Endodermal cell (in vitro differentiated cells): ENCODE measurements around the gene CYTH3. TPM values are rescaled to one million over a fixed set of nuclear protein-coding genes. Genes with fewer than 3 reads are reported as not detected.

ENCODE experiments used
- DNase-seq: peaks from one replicate; pipeline ENCODE4 v3.0.0-alpha.2; 2017
- H3K27ac ChIP-seq: 2 replicates; pipeline ENCODE4 v1.5.1; 2013; ENCODE audit warnings: mild to moderate bottlenecking, low read depth, low read length, moderate library complexity
- H3K27me3 ChIP-seq: 2 replicates; pipeline ENCODE4 v1.6.1; 2013; ENCODE audit warnings: mild to moderate bottlenecking, low read length, moderate library complexity; ENCODE audit not compliant: insufficient read depth, control insufficient read depth, poor library complexity, severe bottlenecking
- H3K36me3 ChIP-seq: 2 replicates; pipeline ENCODE4 v1.7.0; 2013; ENCODE audit warnings: mild to moderate bottlenecking, low read length, moderate library complexity; ENCODE audit not compliant: control insufficient read depth, insufficient read depth
- H3K4me1 ChIP-seq: one replicate; pipeline ENCODE4 v1.7.0; 2013; ENCODE audit warnings: low read length; ENCODE audit not compliant: control insufficient read depth, insufficient read depth
- H3K4me3 ChIP-seq: 2 replicates; pipeline ENCODE4 v1.5.1; 2013; ENCODE audit warnings: mild to moderate bottlenecking, low read length, moderate library complexity
- H3K9ac ChIP-seq: 2 replicates; pipeline ENCODE4 v1.6.1; 2013; ENCODE audit warnings: mild to moderate bottlenecking, low read length, moderate library complexity; ENCODE audit not compliant: poor library complexity, severe bottlenecking; ENCODE audit errors: extremely low read depth
- H3K9me3 ChIP-seq: 2 replicates; pipeline ENCODE4 v1.6.1; 2013; ENCODE audit warnings: mild to moderate bottlenecking, low read length, moderate library complexity; ENCODE audit not compliant: control insufficient read depth
- H3K27ac Mint-ChIP-seq: 2 replicates; pipeline ENCODE4 v1.8.0; 2020; ENCODE audit warnings: mixed read lengths
- H3K27me3 Mint-ChIP-seq: 2 replicates; pipeline ENCODE4 v1.8.0; 2021; ENCODE audit warnings: mild to moderate bottlenecking, mixed read lengths; ENCODE audit not compliant: insufficient read depth
- H3K36me3 Mint-ChIP-seq: 2 replicates; pipeline ENCODE4 v1.8.0; 2020; ENCODE audit warnings: low read depth, mixed read lengths
- H3K4me1 Mint-ChIP-seq: 2 replicates; pipeline ENCODE4 v1.8.0; 2020; ENCODE audit warnings: mixed read lengths
- H3K4me3 Mint-ChIP-seq: 2 replicates; pipeline ENCODE4 v1.8.0; 2020; ENCODE audit warnings: mild to moderate bottlenecking, moderate library complexity, mixed read lengths
- H3K9me3 Mint-ChIP-seq: 2 replicates; pipeline ENCODE4 v1.8.0; 2020; ENCODE audit warnings: mild to moderate bottlenecking, mixed read lengths
- WGBS, 2 experiments: methylation state at CpG; one replicate each; pipeline versions ENCODE4 v1.1.5 to v1.1.7; 2013; ENCODE audit warnings: missing lambda C conversion rate in 2 of 2, mixed read lengths in 1 of 2; ENCODE audit not compliant: insufficient coverage in 1 of 2, insufficient read length in 1 of 2; 5-methylcytosine and 5-hydroxymethylcytosine counted together
- total RNA-seq, 2 donors: library from RNA; stranded (reverse); fragmentation: NEBNext Ultra II Directional in 1 of 2; extraction: Animal tissue kit (Norgen Biotek cat#: 25700) in 1 of 2; gene quantifications; 2 replicates in 1 of 2; 3 replicates in 1 of 2; pipeline ENCODE4 v1.2.1, GENCODE V29; 2021
- TF ChIP-seq, protein P1 (sequence below): fragments of 200-600 bp; sonication (generic); conservative IDR thresholded peaks from 2 replicates; pipeline ENCODE4 v1.5.0; 2021; ENCODE audit warnings: antibody characterized with exemption, mild to moderate bottlenecking

Gene CYTH3
- total RNA-seq, 2 donors from 2014 or later: 10.6 to 10.8 TPM

GRCh38 chr7:6252341-6252746 is 20.1 kb downstream of the CYTH3 start:
- Mint-ChIP-seq H3K9me3 (no peaks in the 10 kb centered on the region), H3K36me3 (no peaks in the 10 kb centered on the region), H3K4me3 (no peak overlapping the region), H3K4me1 (peaks cover 11% of the 10 kb centered on the region), H3K27me3 (peaks cover 72% of the 10 kb centered on the region), H3K27ac (no peak overlapping the region)
- Histone ChIP-seq H3K36me3 (no peaks in the 10 kb centered on the region), H3K4me3 (no peak overlapping the region), H3K27me3 (peaks cover 97% of the 10 kb centered on the region), H3K27ac (no peak overlapping the region), H3K9ac (no peak overlapping the region), H3K4me1 (no peaks in the 10 kb centered on the region), H3K9me3 (no peaks in the 10 kb centered on the region)
- TF ChIP-seq, protein P1, sequence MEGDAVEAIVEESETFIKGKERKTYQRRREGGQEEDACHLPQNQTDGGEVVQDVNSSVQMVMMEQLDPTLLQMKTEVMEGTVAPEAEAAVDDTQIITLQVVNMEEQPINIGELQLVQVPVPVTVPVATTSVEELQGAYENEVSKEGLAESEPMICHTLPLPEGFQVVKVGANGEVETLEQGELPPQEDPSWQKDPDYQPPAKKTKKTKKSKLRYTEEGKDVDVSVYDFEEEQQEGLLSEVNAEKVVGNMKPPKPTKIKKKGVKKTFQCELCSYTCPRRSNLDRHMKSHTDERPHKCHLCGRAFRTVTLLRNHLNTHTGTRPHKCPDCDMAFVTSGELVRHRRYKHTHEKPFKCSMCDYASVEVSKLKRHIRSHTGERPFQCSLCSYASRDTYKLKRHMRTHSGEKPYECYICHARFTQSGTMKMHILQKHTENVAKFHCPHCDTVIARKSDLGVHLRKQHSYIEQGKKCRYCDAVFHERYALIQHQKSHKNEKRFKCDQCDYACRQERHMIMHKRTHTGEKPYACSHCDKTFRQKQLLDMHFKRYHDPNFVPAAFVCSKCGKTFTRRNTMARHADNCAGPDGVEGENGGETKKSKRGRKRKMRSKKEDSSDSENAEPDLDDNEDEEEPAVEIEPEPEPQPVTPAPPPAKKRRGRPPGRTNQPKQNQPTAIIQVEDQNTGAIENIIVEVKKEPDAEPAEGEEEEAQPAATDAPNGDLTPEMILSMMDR: no peak
- DNase-seq: no peak
- 84 to 94% methylated on average over 4 to 5 of the region's 5 CpGs for WGBS, 2 experiments

DNA sequence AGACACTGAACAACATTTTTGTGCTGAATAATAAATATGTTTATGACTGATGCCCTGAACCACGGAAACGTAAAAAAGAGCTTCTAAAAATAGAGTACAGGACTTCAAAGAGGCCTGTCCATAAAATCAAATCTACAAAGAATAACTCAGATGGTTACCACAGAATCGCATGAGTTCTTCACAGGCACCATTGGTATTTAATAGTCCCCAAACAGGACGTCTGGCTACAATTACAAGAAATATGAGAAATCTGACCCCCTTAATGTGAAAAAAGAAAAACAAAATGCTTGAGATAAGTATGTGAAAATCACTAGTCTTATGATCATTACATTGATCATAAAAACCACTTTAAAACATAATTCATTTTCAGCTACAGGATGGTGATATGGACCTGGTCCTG is 20.8 kb downstream of the CYTH3 start:
- peaks cover 95% of the 10 kb centered on the region for H3K27me3 ChIP-seq
- Mint-ChIP-seq H3K9me3 (no peaks in the 10 kb centered on the region), H3K27me3 (peaks cover 65% of the 10 kb centered on the region), H3K27ac (no peak overlapping the region), H3K4me3 (no peak overlapping the region), H3K4me1 (peaks cover 13% of the 10 kb centered on the region), H3K36me3 (no peaks in the 10 kb centered on the region)
- TF ChIP-seq, protein P1: no peak
- no peak overlapping the region for H3K4me3 ChIP-seq
- no peak overlapping the region for H3K9ac ChIP-seq
- 92% methylated on average over 4 of the region's 4 CpGs; no CpG with 5 or more reads in 1 of the 2 experiments for WGBS, 2 experiments
- H3K27ac ChIP-seq: no peak overlapping the region
- H3K9me3 ChIP-seq: no peaks in the 10 kb centered on the region
- no peaks in the 10 kb centered on the region for H3K4me1 ChIP-seq
- no peaks in the 10 kb centered on the region for H3K36me3 ChIP-seq
- no peak for DNase-seq

GRCh38 chr7:6250364-6250833 is 22.0 kb downstream of the CYTH3 start:
- WGBS, 2 experiments: 88 to 92% methylated on average over 1 to 4 of the region's 4 CpGs
- H3K27me3 ChIP-seq: peaks cover 83% of the 10 kb centered on the region
- H3K27ac ChIP-seq: no peak overlapping the region
- H3K36me3 Mint-ChIP-seq: no peaks in the 10 kb centered on the region
- no peak for DNase-seq
- no peaks in the 10 kb centered on the region for H3K9me3 ChIP-seq
- peaks cover 18% of the 10 kb centered on the region for H3K4me1 Mint-ChIP-seq
- no peak overlapping the region for H3K4me3 Mint-ChIP-seq
- no peaks in the 10 kb centered on the region for H3K36me3 ChIP-seq
- TF ChIP-seq, protein P1: no peak
- H3K9me3 Mint-ChIP-seq: no peaks in the 10 kb centered on the region
- no peak overlapping the region for H3K9ac ChIP-seq
- H3K27me3 Mint-ChIP-seq: peaks cover 53% of the 10 kb centered on the region
- H3K4me3 ChIP-seq: no peak overlapping the region
- no peaks in the 10 kb centered on the region for H3K4me1 ChIP-seq
- H3K27ac Mint-ChIP-seq: no peak overlapping the region
